ENCODE results near the gene CADPS2.

DNA sequence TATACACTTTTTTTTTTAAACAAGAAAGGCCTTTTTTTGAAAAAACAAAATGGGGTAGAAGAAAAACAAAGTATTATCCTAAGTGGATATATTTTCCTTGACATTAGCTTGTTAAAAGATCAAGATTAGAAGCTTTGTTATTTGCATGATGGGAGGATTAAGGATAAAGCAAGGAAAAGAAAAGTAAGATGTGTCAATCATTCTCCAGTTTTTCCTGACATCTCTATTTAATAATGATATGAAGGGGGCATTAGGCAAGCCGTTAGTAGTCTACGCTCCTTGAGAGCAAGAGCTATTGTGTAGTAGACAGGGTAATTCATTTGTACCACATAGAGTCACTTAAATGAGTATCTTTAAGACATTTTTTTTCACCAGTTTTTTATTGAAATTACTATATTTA is 324.9 kb downstream of the CADPS2 start:
- TF ChIP-seq CTCF (IDR thresholded peaks at IDR 0.05), result no peak
- no peak for TF ChIP-seq EZH2 (IDR thresholded peaks at IDR 0.05; ENCODE audit: borderline replicate concordance, insufficient read depth, low read depth, low read length, poor library complexity, severe bottlenecking)
